GM06990 (cell line): ENCODE results near the gene LAMA5.

Source experiments
- DNase-seq: peaks from one replicate; pipeline ENCODE4 v3.0.0-alpha.2; 2011; ENCODE audit not compliant: insufficient read length; ENCODE audit errors: extremely low read depth
- H3K27me3 ChIP-seq: replicated peaks from 2 replicates; pipeline ENCODE4 v1.6.0; 2011; ENCODE audit warnings: low read length; ENCODE audit not compliant: control insufficient read depth, insufficient read depth
- H3K36me3 ChIP-seq: 2 replicates; pipeline ENCODE4 v1.5.1; 2011; ENCODE audit warnings: low read length; ENCODE audit not compliant: control insufficient read depth, insufficient read depth
- H3K4me3 ChIP-seq: replicated peaks from 2 replicates; pipeline ENCODE4 v1.5.1; 2011; ENCODE audit warnings: low read depth, mild to moderate bottlenecking, control low read depth, low read length
- TF ChIP-seq, protein P1 (sequence below): IDR thresholded peaks from 2 replicates; pipeline ENCODE4 v1.5.1; 2011; ENCODE audit warnings: low read length, control low read depth, mild to moderate bottlenecking, inconsistent platforms; ENCODE audit not compliant: insufficient read depth, poor library complexity, severe bottlenecking

The LAMA5 gene

DNA sequence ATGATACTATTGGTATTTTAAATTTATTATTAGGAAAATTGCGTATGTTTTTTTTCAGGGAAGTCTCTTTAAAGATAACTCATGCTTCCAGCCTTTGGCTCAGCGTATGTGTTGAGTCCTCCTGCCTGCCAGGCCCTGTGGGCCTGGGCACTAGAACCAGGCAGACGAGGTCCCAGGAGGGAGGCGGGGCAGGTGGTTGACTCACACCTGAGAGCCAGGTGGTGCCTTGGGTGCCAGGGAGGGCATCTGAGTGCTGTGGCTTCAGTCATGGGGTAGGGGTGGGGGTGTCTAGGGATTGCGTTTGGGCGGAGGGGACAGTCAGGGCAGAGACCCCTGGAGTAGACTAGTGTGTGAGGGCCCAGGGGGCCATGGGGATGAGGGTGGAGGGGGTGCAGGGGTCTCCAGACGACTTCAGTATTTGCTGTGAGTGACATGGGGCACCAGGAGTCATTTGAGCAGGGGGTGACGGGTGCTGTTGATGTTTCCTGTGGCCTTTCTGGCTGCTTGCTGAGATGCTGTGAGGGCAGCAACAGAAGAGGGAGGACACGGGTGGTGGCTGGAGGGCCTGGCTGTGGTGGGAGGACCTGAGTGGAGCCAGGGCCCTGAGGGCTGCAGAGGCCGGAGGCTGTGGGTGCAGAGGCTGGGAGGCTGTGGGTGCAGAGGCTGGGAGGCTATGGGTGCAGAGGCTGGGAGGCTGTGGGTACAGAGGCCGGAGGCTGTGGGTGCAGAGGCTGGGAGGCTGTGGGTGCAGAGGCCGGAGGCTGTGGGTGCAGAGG is 79.2 kb downstream of the LAMA5 start:
- TF ChIP-seq, protein P1, sequence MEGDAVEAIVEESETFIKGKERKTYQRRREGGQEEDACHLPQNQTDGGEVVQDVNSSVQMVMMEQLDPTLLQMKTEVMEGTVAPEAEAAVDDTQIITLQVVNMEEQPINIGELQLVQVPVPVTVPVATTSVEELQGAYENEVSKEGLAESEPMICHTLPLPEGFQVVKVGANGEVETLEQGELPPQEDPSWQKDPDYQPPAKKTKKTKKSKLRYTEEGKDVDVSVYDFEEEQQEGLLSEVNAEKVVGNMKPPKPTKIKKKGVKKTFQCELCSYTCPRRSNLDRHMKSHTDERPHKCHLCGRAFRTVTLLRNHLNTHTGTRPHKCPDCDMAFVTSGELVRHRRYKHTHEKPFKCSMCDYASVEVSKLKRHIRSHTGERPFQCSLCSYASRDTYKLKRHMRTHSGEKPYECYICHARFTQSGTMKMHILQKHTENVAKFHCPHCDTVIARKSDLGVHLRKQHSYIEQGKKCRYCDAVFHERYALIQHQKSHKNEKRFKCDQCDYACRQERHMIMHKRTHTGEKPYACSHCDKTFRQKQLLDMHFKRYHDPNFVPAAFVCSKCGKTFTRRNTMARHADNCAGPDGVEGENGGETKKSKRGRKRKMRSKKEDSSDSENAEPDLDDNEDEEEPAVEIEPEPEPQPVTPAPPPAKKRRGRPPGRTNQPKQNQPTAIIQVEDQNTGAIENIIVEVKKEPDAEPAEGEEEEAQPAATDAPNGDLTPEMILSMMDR = no peak
- H3K36me3 ChIP-seq = peaks cover 28% of the 10 kb centered on the region
- no peaks in the 10 kb centered on the region for H3K27me3 ChIP-seq
- no peak for DNase-seq
- H3K4me3 ChIP-seq = no peak overlapping the region

DNA sequence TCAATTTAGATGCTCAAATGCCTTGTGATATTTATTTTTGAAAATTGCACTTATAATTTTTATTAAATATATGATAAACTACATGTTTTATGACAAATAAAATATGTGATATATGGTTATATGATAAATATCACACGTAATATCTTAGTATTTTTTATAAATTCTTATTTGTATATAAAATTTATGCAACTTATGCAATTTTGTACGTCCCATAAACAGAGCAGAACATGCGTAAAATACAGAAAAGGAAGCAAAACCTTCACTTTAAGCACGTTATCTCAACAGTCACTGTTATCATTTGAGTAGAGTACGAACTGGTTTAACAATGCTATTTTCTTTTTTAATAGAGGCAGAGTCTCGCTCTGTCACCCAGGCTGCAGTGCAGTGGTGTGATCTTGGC is 80.0 kb downstream of the LAMA5 start:
- peaks cover 28% of the 10 kb centered on the region for H3K36me3 ChIP-seq
- no peak for DNase-seq
- TF ChIP-seq, protein P1 = no peak
- H3K4me3 ChIP-seq = no peak overlapping the region
- no peaks in the 10 kb centered on the region for H3K27me3 ChIP-seq

- DNase-seq = no peak
- TF ChIP-seq, protein P1 = no peak
- Histone ChIP-seq H3K36me3 (peaks cover 30% of the 10 kb centered on the region), H3K4me3 (no peak overlapping the region), H3K27me3 (no peaks in the 10 kb centered on the region)
Measured at GRCh38 chr20:62286493-62287064, 80.5 kb downstream of the LAMA5 start.

DNA sequence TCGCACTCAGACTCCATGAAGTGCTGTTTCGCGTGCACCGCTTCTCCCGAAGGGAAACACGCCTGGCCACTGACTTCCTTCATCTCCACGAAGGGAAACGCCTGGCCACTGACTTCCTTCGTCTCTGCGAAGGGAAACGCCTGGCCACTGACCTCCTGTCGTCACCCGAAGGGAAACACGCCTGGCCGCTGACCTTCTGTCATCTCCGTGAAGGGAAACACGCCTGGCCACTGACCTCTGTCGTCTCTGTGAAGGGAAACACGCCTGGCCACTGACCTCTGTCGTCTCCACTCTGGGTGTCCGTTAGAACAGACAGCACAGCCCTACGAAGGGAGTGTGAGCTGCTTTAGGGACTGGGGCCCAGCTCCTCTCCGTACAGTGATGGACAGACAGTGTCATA is 81.4 kb downstream of the LAMA5 start:
- DNase-seq = no peak
- Histone ChIP-seq H3K4me3 (no peak overlapping the region), H3K36me3 (peaks cover 36% of the 10 kb centered on the region), H3K27me3 (no peaks in the 10 kb centered on the region)
- TF ChIP-seq, protein P1 = no peak

GRCh38 chr20:62285151-62285550 is 82.0 kb downstream of the LAMA5 start:
- no peak overlapping the region for H3K4me3 ChIP-seq
- TF ChIP-seq, protein P1 = no peak
- peaks cover 39% of the 10 kb centered on the region for H3K36me3 ChIP-seq
- no peaks in the 10 kb centered on the region for H3K27me3 ChIP-seq
- DNase-seq = no peak
